Cardiac muscle cell (in vitro differentiated cells and primary cell): ENCODE data around the gene LANCL2. TPM values are rescaled to one million over a fixed set of nuclear protein-coding genes. Genes with fewer than 3 reads are reported as not detected.

ENCODE experiments used
- DNase-seq, 2 donors: peaks; one replicate each; pipeline versions ENCODE4 v3.0.0 to v3.0.0-alpha.2; 2010 to 2017; ENCODE audit warnings: low read depth in 1 of 2, low spot score in 1 of 2
- H3K27ac ChIP-seq: fragments of 200-600 bp; sonication (generic); 2 replicates; pipeline ENCODE4 v1.5.1; 2016
- H3K27me3 ChIP-seq: fragments of 200-600 bp; sonication (generic); 2 replicates; pipeline ENCODE4 v1.6.0; 2016; ENCODE audit warnings: control low read depth
- H3K36me3 ChIP-seq: fragments of 200-600 bp; sonication (generic); 2 replicates; pipeline ENCODE4 v1.5.1; 2016; ENCODE audit warnings: control low read depth
- H3K4me1 ChIP-seq: fragments of 200-600 bp; sonication (generic); 2 replicates; pipeline ENCODE4 v1.8.1; 2017; ENCODE audit warnings: low read depth, mild to moderate bottlenecking, mixed run types
- H3K4me3 ChIP-seq: fragments of 200-600 bp; sonication (generic); 2 replicates; pipeline ENCODE4 v1.5.1; 2016; ENCODE audit warnings: mild to moderate bottlenecking
- H3K9me3 ChIP-seq: fragments of 200-600 bp; sonication (generic); 2 replicates; pipeline ENCODE4 v1.5.1; 2017; ENCODE audit warnings: low read depth, mild to moderate bottlenecking, control low read depth
- polyA plus RNA-seq: library from polyadenylated mRNA; unstranded; fragments of >200 nt; fragmentation: Nextera tagmentation; extraction: Ambion mirVana; gene quantifications from 2 replicates; pipeline ENCODE4 v1.2.1, GENCODE V29; 2016
- total RNA-seq: library from RNA; depleted of rRNA; stranded (reverse); fragments of >200 nt; gene quantifications from 2 replicates; pipeline ENCODE4 v1.2.3, GENCODE V29; 2016
- TF ChIP-seq, protein P1 (sequence below): IDR thresholded peaks from 2 replicates; pipeline ENCODE4 v1.5.1; 2012; ENCODE audit warnings: low read depth, mild to moderate bottlenecking, low read length

Gene LANCL2
- total and polyA plus RNA-seq, 2 experiments from 2014 or later, result 13.8 to 18.8 TPM

- Histone ChIP-seq H3K9me3 (no peaks in the 10 kb centered on the region), H3K4me1 (no peaks in the 10 kb centered on the region), H3K36me3 (no peaks in the 10 kb centered on the region), H3K27me3 (no peaks in the 10 kb centered on the region), H3K27ac (no peak overlapping the region), H3K4me3 (no peak overlapping the region)
- TF ChIP-seq, protein P1, sequence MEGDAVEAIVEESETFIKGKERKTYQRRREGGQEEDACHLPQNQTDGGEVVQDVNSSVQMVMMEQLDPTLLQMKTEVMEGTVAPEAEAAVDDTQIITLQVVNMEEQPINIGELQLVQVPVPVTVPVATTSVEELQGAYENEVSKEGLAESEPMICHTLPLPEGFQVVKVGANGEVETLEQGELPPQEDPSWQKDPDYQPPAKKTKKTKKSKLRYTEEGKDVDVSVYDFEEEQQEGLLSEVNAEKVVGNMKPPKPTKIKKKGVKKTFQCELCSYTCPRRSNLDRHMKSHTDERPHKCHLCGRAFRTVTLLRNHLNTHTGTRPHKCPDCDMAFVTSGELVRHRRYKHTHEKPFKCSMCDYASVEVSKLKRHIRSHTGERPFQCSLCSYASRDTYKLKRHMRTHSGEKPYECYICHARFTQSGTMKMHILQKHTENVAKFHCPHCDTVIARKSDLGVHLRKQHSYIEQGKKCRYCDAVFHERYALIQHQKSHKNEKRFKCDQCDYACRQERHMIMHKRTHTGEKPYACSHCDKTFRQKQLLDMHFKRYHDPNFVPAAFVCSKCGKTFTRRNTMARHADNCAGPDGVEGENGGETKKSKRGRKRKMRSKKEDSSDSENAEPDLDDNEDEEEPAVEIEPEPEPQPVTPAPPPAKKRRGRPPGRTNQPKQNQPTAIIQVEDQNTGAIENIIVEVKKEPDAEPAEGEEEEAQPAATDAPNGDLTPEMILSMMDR, result no peak
- DNase-seq, result no peak
These were observed 70.3 kb downstream of the LANCL2 start for GRCh38 chr7:55435466-55435865.

DNA sequence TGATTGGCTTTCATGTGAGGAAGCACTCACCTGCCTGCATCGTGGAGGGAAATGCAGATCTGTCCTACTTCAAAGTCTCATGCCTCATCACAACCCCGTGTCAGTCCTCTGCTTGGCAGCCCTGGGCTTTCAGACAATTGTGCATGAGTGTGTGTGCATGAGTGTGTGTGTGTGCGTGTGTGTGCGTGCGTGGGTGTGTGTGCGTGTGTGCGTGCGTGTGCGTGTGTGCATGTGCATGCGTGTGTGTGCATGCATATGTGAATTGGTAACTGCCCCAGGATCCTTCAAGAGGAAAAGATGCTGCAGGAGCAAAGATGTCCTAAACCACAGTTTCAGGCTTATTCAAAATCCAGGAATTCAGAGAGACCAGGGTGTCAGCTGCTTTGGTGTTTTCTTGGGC is 71.3 kb downstream of the LANCL2 start:
- H3K36me3 ChIP-seq, result no peaks in the 10 kb centered on the region
- TF ChIP-seq, protein P1, result no peak
- no peak overlapping the region for H3K4me3 ChIP-seq
- no peaks in the 10 kb centered on the region for H3K4me1 ChIP-seq
- H3K27me3 ChIP-seq, result no peaks in the 10 kb centered on the region
- H3K9me3 ChIP-seq, result no peaks in the 10 kb centered on the region
- no peak overlapping the region for H3K27ac ChIP-seq
- no peak for DNase-seq

DNA sequence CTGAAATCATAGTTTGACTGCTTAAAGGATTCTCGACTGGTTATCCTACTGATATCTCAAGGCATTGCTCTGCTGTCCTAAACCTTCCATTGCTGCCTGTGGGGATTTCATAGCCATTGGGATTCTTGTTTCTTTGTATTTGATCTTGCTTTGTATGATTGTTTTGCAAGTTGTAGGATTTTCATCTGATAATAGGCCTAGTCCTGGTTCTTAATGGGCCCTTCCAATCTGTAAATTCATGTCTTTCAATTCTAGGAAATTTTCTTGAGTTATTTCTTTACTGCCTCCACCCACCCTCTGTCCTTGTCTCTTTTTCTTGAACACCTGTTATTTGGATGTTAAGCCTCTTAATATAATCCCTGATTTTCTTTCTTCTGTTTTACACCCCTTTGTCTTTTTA is 72.2 kb downstream of the LANCL2 start:
- H3K36me3 ChIP-seq, result no peaks in the 10 kb centered on the region
- no peaks in the 10 kb centered on the region for H3K9me3 ChIP-seq
- no peaks in the 10 kb centered on the region for H3K4me1 ChIP-seq
- TF ChIP-seq, protein P1, result no peak
- H3K27me3 ChIP-seq, result no peaks in the 10 kb centered on the region
- no peak overlapping the region for H3K4me3 ChIP-seq
- no peak overlapping the region for H3K27ac ChIP-seq
- DNase-seq, result no peak

GRCh38 chr7:55438085-55438756 is 73.1 kb downstream of the LANCL2 start:
- DNase-seq, result no peak
- no peaks in the 10 kb centered on the region for H3K27me3 ChIP-seq
- no peak overlapping the region for H3K27ac ChIP-seq
- H3K4me3 ChIP-seq, result no peak overlapping the region
- H3K36me3 ChIP-seq, result no peaks in the 10 kb centered on the region
- no peaks in the 10 kb centered on the region for H3K4me1 ChIP-seq
- TF ChIP-seq, protein P1, result no peak
- no peaks in the 10 kb centered on the region for H3K9me3 ChIP-seq

DNA sequence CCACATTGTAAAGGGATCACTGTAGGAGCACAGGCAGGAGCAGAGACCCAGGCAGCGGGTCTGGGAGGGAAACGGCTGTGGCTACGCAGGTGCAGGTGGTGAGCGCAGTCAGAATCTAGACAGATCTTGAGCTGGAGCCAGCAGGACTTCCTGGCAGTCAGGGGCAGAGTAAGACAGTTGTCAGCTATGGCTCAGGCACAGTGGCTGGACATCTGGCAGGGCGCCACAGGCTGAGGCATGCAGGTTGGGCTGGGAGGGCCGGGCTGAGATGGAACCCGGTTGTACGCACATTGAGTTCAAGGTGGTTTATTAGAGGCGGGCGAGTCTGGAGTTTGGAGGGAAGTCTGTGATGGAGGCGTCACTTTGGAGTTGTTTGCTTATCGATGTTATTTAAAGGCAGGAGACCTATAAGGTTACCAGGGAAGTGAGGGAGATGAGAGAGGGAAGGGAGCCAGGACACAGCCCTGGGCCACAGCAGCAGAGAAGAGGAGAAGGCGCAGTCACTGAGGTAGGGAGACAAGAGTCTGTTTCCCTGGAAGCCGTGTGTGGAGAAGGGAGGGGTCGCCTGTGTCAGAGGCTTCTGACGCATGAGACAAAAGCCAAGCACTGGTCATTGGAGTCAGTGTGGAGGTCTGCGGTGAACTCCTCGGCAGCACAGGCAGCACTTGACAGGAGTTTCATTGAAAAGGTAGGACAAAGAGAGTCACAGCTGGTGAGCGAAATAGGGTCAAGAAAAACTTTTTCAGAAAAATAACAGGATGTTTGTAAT is 73.8 kb downstream of the LANCL2 start:
- Histone ChIP-seq H3K27ac (no peak overlapping the region), H3K36me3 (no peaks in the 10 kb centered on the region), H3K9me3 (no peaks in the 10 kb centered on the region), H3K4me1 (no peaks in the 10 kb centered on the region), H3K4me3 (no peak overlapping the region), H3K27me3 (no peaks in the 10 kb centered on the region)
- no peak for DNase-seq
- TF ChIP-seq, protein P1, result no peak
